Measurements from ENCODE around the gene PCTP. TPM values are rescaled to one million over a fixed set of nuclear protein-coding genes. Genes with fewer than 3 reads are reported as not detected.
A peak's percentile ranks its signal among the peaks of the same experiment; 100 is the strongest.

PCTP gene
- total and polyA plus RNA-seq, 9 of the 15 experiments (the other 6 are each of a cell fraction or from before 2014, with no cell fraction given) = 10.9 to 62.3 (median 41.2) TPM

DNA sequence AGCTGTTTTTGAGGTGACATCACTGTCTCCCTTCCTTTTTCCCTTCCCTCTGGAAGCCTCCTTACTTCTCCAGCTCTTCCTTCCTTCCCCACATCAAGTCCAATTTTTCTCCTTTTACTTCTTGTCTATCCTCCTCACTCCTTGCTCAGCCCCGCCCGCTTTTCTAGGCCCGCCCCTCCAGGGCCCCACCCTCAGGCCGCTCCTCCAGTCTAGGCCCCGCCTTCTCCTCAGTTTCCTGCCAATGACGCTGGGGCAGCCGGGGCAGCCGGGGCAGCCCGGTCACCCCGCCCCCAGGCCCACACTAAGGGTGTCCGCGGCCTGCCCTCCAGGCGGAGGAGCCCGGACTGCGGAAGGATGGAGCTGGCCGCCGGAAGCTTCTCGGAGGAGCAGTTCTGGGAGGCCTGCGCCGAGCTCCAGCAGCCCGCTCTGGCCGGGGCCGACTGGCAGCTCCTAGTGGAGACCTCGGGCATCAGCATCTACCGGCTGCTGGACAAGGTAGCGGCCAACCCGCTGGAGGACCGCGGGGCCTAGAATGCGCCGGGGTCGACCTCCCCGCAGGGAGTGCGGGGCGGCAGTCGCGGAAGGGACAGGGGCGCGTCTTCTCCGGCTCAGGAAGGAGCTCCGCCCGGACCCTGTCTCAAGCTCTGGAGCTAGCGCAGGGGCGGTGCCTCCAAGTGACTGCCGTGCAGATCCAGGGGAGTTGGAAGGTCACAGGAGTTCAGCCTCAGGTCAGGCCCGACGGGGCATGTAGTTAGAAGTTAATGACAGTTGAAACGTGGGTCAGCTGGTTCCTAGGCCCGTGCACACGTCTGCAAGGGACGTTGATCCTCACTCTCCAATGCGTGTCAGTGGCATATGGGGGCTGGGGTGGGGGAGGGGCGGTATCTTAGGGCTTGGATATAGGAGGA lies at the start of gene PCTP (continued):
- TF ChIP-seq, protein P1, sequence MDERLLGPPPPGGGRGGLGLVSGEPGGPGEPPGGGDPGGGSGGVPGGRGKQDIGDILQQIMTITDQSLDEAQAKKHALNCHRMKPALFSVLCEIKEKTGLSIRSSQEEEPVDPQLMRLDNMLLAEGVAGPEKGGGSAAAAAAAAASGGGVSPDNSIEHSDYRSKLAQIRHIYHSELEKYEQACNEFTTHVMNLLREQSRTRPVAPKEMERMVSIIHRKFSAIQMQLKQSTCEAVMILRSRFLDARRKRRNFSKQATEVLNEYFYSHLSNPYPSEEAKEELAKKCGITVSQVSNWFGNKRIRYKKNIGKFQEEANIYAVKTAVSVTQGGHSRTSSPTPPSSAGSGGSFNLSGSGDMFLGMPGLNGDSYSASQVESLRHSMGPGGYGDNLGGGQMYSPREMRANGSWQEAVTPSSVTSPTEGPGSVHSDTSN (CRISPR knock-in tag; IDR thresholded peaks at IDR 0.05; ENCODE audit: low read depth) = no peak
- TF ChIP-seq, protein P1 (tag; conservative IDR thresholded peaks at IDR 0.05; ENCODE audit: low read depth) = no peak
- TF ChIP-seq, protein P2, sequence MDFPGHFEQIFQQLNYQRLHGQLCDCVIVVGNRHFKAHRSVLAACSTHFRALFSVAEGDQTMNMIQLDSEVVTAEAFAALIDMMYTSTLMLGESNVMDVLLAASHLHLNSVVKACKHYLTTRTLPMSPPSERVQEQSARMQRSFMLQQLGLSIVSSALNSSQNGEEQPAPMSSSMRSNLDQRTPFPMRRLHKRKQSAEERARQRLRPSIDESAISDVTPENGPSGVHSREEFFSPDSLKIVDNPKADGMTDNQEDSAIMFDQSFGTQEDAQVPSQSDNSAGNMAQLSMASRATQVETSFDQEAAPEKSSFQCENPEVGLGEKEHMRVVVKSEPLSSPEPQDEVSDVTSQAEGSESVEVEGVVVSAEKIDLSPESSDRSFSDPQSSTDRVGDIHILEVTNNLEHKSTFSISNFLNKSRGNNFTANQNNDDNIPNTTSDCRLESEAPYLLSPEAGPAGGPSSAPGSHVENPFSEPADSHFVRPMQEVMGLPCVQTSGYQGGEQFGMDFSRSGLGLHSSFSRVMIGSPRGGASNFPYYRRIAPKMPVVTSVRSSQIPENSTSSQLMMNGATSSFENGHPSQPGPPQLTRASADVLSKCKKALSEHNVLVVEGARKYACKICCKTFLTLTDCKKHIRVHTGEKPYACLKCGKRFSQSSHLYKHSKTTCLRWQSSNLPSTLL (IDR thresholded peaks at IDR 0.05) = no peak
- TF ChIP-seq YY1 (IDR thresholded peaks at IDR 0.05; ENCODE audit: borderline replicate concordance in 1 of 3, control insufficient read depth in 1 of 3, extremely low read depth in 1 of 3, insufficient read depth in 3 of 3, insufficient read length in 1 of 3, insufficient replicate concordance in 2 of 3, low read depth in 1 of 3, low read length in 2 of 3) (peak in 2 of 3 experiments; percentile 47 to 76), HDAC2 (IDR thresholded peaks at IDR 0.05) (peak; percentile 71; the same call in 1 of the 2 replicates), KAT7 (CRISPR knock-in tag; IDR thresholded peaks at IDR 0.05; ENCODE audit: borderline replicate concordance) (peak; percentile 89), BHLHE40 (IDR thresholded peaks at IDR 0.05; ENCODE audit: low read length) (peak; percentile 73), ZNF77 (CRISPR knock-in tag; IDR thresholded peaks at IDR 0.05) (no peak), ZNF668 (CRISPR knock-in tag; IDR thresholded peaks at IDR 0.05) (no peak)
- TF ChIP-seq, protein P3, sequence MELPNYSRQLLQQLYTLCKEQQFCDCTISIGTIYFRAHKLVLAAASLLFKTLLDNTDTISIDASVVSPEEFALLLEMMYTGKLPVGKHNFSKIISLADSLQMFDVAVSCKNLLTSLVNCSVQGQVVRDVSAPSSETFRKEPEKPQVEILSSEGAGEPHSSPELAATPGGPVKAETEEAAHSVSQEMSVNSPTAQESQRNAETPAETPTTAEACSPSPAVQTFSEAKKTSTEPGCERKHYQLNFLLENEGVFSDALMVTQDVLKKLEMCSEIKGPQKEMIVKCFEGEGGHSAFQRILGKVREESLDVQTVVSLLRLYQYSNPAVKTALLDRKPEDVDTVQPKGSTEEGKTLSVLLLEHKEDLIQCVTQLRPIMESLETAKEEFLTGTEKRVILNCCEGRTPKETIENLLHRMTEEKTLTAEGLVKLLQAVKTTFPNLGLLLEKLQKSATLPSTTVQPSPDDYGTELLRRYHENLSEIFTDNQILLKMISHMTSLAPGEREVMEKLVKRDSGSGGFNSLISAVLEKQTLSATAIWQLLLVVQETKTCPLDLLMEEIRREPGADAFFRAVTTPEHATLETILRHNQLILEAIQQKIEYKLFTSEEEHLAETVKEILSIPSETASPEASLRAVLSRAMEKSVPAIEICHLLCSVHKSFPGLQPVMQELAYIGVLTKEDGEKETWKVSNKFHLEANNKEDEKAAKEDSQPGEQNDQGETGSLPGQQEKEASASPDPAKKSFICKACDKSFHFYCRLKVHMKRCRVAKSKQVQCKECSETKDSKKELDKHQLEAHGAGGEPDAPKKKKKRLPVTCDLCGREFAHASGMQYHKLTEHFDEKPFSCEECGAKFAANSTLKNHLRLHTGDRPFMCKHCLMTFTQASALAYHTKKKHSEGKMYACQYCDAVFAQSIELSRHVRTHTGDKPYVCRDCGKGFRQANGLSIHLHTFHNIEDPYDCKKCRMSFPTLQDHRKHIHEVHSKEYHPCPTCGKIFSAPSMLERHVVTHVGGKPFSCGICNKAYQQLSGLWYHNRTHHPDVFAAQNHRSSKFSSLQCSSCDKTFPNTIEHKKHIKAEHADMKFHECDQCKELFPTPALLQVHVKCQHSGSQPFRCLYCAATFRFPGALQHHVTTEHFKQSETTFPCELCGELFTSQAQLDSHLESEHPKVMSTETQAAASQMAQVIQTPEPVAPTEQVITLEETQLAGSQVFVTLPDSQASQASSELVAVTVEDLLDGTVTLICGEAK (IDR thresholded peaks at IDR 0.05) = peak; percentile 94
- TF ChIP-seq, protein P3 (CRISPR knock-in tag; IDR thresholded peaks at IDR 0.05) = no peak
